ENCODE results near the gene JAG1.

DNA sequence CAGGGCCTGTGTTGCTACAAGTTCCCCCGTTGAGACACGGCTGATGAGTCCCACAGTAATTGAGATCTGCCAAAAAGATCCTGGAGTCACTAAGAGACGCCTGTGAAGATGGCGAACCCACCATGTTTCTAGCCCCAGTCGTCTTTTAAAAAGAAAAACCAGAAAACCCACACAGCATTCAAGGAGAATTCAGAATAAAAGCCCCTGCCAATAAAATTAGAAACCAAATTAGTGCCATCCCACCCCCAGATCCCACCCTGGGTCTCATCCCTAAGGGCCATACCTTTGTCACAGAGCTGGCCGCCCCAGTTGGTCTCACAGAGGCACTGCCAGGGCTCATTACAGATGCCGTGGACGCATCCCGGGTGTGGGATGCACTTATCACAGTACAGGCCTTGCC is 21.6 kb downstream of the JAG1 start:
- TF ChIP-seq ARNTL (CRISPR knock-in tag; IDR thresholded peaks at IDR 0.05; ENCODE audit: borderline replicate concordance, low read depth) (no peak), RARB (CRISPR knock-in tag; IDR thresholded peaks at IDR 0.05) (no peak), ESRRG (CRISPR knock-in tag; IDR thresholded peaks at IDR 0.05) (no peak), ZNF70 (CRISPR knock-in tag; IDR thresholded peaks at IDR 0.05) (no peak), ZFP30 (CRISPR knock-in tag; IDR thresholded peaks at IDR 0.05) (no peak), ZFP3 (CRISPR knock-in tag; IDR thresholded peaks at IDR 0.05) (no peak), BACH2 (CRISPR knock-in tag; IDR thresholded peaks at IDR 0.05; ENCODE audit: borderline replicate concordance) (no peak), TOX (CRISPR knock-in tag; IDR thresholded peaks at IDR 0.05; ENCODE audit: borderline replicate concordance) (no peak), ZNF565 (CRISPR knock-in tag; conservative IDR thresholded peaks at IDR 0.05; ENCODE audit: low read depth) (no peak), CSDC2 (CRISPR knock-in tag; IDR thresholded peaks at IDR 0.05) (no peak), PPARA (CRISPR knock-in tag; IDR thresholded peaks at IDR 0.05; ENCODE audit: borderline replicate concordance) (no peak)
- TF ChIP-seq, protein P1, sequence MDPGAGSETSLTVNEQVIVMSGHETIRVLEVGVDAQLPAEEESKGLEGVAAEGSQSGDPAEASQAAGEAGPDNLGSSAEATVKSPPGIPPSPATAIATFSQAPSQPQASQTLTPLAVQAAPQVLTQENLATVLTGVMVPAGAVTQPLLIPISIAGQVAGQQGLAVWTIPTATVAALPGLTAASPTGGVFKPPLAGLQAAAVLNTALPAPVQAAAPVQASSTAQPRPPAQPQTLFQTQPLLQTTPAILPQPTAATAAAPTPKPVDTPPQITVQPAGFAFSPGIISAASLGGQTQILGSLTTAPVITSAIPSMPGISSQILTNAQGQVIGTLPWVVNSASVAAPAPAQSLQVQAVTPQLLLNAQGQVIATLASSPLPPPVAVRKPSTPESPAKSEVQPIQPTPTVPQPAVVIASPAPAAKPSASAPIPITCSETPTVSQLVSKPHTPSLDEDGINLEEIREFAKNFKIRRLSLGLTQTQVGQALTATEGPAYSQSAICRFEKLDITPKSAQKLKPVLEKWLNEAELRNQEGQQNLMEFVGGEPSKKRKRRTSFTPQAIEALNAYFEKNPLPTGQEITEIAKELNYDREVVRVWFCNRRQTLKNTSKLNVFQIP (CRISPR knock-in tag; IDR thresholded peaks at IDR 0.05; ENCODE audit: borderline replicate concordance, low read depth) = no peak
- TF ChIP-seq, protein P2, sequence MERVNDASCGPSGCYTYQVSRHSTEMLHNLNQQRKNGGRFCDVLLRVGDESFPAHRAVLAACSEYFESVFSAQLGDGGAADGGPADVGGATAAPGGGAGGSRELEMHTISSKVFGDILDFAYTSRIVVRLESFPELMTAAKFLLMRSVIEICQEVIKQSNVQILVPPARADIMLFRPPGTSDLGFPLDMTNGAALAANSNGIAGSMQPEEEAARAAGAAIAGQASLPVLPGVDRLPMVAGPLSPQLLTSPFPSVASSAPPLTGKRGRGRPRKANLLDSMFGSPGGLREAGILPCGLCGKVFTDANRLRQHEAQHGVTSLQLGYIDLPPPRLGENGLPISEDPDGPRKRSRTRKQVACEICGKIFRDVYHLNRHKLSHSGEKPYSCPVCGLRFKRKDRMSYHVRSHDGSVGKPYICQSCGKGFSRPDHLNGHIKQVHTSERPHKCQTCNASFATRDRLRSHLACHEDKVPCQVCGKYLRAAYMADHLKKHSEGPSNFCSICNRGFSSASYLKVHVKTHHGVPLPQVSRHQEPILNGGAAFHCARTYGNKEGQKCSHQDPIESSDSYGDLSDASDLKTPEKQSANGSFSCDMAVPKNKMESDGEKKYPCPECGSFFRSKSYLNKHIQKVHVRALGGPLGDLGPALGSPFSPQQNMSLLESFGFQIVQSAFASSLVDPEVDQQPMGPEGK (CRISPR knock-in tag; IDR thresholded peaks at IDR 0.05; ENCODE audit: borderline replicate concordance) = no peak
- TF ChIP-seq, protein P3, sequence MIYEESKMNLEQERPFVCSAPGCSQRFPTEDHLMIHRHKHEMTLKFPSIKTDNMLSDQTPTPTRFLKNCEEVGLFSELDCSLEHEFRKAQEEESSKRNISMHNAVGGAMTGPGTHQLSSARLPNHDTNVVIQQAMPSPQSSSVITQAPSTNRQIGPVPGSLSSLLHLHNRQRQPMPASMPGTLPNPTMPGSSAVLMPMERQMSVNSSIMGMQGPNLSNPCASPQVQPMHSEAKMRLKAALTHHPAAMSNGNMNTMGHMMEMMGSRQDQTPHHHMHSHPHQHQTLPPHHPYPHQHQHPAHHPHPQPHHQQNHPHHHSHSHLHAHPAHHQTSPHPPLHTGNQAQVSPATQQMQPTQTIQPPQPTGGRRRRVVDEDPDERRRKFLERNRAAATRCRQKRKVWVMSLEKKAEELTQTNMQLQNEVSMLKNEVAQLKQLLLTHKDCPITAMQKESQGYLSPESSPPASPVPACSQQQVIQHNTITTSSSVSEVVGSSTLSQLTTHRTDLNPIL (CRISPR knock-in tag; IDR thresholded peaks at IDR 0.05; ENCODE audit: low read depth) = no peak
